ENCODE results near the gene ACVRL1.

ACVRL1 gene

DNA sequence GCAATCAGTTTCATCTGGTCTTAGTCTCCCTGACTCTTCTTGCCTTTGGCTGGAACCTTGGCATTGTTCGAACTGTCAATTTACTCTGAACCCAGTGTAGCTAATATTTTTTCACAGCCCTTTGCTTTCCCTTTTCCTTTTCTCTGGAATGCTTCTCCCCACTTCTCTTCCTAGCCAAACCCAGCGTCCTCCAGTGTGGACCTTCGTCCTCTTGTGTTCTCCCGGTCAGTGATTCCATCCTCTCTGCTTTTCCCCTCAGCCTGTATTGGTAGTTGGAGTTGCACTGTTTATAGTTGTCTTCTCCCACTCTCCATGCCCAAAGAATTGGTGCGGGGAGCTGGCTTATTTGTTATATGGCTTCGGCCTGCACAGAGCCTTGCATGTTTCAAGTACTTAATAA, 53.6 kb downstream of the ACVRL1 start:
- no peak for ATAC-seq
- no peak for TF ChIP-seq TCF4 (CRISPR knock-in tag; IDR thresholded peaks at IDR 0.05; ENCODE audit: borderline replicate concordance)

DNA sequence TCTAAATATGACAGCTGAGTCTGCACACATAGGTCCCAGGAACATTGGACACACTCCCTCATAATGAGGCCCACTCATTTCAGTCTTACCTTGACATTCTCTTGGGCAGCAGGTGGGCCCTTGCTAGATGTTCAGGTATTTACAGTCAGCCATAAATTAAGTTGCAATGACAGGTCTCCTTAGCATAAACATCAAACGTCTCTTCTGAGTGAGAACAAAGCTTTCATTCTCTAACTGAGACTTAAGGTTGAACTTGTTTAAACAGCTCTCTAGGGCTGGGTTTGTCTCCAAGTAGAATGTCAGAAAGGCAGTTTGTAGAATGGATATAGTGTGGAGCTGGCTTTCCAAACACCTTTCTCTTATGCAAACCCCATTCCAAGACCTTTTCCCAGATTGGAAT, 54.5 kb downstream of the ACVRL1 start:
- TF ChIP-seq, protein P1, sequence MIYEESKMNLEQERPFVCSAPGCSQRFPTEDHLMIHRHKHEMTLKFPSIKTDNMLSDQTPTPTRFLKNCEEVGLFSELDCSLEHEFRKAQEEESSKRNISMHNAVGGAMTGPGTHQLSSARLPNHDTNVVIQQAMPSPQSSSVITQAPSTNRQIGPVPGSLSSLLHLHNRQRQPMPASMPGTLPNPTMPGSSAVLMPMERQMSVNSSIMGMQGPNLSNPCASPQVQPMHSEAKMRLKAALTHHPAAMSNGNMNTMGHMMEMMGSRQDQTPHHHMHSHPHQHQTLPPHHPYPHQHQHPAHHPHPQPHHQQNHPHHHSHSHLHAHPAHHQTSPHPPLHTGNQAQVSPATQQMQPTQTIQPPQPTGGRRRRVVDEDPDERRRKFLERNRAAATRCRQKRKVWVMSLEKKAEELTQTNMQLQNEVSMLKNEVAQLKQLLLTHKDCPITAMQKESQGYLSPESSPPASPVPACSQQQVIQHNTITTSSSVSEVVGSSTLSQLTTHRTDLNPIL (CRISPR knock-in tag; IDR thresholded peaks at IDR 0.05; ENCODE audit: low read depth) = no peak
- TF ChIP-seq BACH2 (CRISPR knock-in tag; IDR thresholded peaks at IDR 0.05; ENCODE audit: borderline replicate concordance) = no peak
- no peak for TF ChIP-seq ISL1 (CRISPR knock-in tag; IDR thresholded peaks at IDR 0.05)
- TF ChIP-seq ARNTL (CRISPR knock-in tag; IDR thresholded peaks at IDR 0.05; ENCODE audit: borderline replicate concordance, low read depth) = no peak
- TF ChIP-seq ZNF70 (CRISPR knock-in tag; IDR thresholded peaks at IDR 0.05) = no peak
- TF ChIP-seq, protein P2, sequence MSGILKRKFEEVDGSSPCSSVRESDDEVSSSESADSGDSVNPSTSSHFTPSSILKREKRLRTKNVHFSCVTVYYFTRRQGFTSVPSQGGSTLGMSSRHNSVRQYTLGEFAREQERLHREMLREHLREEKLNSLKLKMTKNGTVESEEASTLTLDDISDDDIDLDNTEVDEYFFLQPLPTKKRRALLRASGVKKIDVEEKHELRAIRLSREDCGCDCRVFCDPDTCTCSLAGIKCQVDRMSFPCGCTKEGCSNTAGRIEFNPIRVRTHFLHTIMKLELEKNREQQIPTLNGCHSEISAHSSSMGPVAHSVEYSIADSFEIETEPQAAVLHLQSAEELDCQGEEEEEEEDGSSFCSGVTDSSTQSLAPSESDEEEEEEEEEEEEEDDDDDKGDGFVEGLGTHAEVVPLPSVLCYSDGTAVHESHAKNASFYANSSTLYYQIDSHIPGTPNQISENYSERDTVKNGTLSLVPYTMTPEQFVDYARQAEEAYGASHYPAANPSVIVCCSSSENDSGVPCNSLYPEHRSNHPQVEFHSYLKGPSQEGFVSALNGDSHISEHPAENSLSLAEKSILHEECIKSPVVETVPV (CRISPR knock-in tag; IDR thresholded peaks at IDR 0.05) = no peak
- TF ChIP-seq GLIS3 (CRISPR knock-in tag; IDR thresholded peaks at IDR 0.05) = no peak
- TF ChIP-seq ZFP3 (CRISPR knock-in tag; IDR thresholded peaks at IDR 0.05) = no peak
- TF ChIP-seq, protein P3, sequence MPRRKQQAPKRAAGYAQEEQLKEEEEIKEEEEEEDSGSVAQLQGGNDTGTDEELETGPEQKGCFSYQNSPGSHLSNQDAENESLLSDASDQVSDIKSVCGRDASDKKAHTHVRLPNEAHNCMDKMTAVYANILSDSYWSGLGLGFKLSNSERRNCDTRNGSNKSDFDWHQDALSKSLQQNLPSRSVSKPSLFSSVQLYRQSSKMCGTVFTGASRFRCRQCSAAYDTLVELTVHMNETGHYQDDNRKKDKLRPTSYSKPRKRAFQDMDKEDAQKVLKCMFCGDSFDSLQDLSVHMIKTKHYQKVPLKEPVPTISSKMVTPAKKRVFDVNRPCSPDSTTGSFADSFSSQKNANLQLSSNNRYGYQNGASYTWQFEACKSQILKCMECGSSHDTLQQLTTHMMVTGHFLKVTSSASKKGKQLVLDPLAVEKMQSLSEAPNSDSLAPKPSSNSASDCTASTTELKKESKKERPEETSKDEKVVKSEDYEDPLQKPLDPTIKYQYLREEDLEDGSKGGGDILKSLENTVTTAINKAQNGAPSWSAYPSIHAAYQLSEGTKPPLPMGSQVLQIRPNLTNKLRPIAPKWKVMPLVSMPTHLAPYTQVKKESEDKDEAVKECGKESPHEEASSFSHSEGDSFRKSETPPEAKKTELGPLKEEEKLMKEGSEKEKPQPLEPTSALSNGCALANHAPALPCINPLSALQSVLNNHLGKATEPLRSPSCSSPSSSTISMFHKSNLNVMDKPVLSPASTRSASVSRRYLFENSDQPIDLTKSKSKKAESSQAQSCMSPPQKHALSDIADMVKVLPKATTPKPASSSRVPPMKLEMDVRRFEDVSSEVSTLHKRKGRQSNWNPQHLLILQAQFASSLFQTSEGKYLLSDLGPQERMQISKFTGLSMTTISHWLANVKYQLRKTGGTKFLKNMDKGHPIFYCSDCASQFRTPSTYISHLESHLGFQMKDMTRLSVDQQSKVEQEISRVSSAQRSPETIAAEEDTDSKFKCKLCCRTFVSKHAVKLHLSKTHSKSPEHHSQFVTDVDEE (CRISPR knock-in tag; IDR thresholded peaks at IDR 0.05) = no peak
- TF ChIP-seq ZFP30 (CRISPR knock-in tag; IDR thresholded peaks at IDR 0.05) = no peak
- TF ChIP-seq ESRRG (CRISPR knock-in tag; IDR thresholded peaks at IDR 0.05) = no peak
- TF ChIP-seq ZNF8 (CRISPR knock-in tag; IDR thresholded peaks at IDR 0.05) = no peak
- TF ChIP-seq, protein P4, sequence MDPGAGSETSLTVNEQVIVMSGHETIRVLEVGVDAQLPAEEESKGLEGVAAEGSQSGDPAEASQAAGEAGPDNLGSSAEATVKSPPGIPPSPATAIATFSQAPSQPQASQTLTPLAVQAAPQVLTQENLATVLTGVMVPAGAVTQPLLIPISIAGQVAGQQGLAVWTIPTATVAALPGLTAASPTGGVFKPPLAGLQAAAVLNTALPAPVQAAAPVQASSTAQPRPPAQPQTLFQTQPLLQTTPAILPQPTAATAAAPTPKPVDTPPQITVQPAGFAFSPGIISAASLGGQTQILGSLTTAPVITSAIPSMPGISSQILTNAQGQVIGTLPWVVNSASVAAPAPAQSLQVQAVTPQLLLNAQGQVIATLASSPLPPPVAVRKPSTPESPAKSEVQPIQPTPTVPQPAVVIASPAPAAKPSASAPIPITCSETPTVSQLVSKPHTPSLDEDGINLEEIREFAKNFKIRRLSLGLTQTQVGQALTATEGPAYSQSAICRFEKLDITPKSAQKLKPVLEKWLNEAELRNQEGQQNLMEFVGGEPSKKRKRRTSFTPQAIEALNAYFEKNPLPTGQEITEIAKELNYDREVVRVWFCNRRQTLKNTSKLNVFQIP (CRISPR knock-in tag; IDR thresholded peaks at IDR 0.05; ENCODE audit: borderline replicate concordance, low read depth) = no peak
- no peak for TF ChIP-seq PPARA (CRISPR knock-in tag; IDR thresholded peaks at IDR 0.05; ENCODE audit: borderline replicate concordance)
- TF ChIP-seq ZC3H10 (CRISPR knock-in tag; IDR thresholded peaks at IDR 0.05) = no peak
- no peak for TF ChIP-seq RARB (CRISPR knock-in tag; IDR thresholded peaks at IDR 0.05)
- no peak for ATAC-seq

DNA sequence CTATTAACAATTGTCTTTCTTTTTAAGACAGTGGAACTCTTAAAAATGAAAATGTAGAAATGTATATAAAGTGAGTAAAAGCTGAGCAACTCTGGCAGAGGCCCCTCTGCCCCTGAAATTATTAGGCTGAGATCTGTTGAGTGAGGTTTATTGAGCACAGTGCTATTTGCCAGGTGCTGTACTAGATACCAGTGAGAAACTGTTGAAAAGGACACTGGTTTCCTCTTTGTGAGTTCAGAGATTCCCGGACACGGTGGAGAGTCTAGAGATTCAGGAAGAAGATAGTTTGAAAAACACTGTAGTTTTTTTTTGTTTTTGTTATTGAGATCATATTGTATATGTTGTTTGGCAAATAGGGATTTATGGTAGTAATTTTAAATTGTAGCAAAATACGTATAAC, 55.4 kb downstream of the ACVRL1 start:
- TF ChIP-seq ZC3H10 (CRISPR knock-in tag; IDR thresholded peaks at IDR 0.05) (no peak), ZNF8 (CRISPR knock-in tag; IDR thresholded peaks at IDR 0.05) (no peak), ISL1 (CRISPR knock-in tag; IDR thresholded peaks at IDR 0.05) (no peak), OSR1 (CRISPR knock-in tag; IDR thresholded peaks at IDR 0.05) (no peak), GLIS3 (CRISPR knock-in tag; IDR thresholded peaks at IDR 0.05) (no peak), RARB (CRISPR knock-in tag; IDR thresholded peaks at IDR 0.05) (no peak), TCF4 (CRISPR knock-in tag; IDR thresholded peaks at IDR 0.05; ENCODE audit: borderline replicate concordance) (no peak), PPARA (CRISPR knock-in tag; IDR thresholded peaks at IDR 0.05; ENCODE audit: borderline replicate concordance) (no peak), ZFP30 (CRISPR knock-in tag; IDR thresholded peaks at IDR 0.05) (no peak), CSDC2 (CRISPR knock-in tag; IDR thresholded peaks at IDR 0.05) (no peak), ARNTL (CRISPR knock-in tag; IDR thresholded peaks at IDR 0.05; ENCODE audit: borderline replicate concordance, low read depth) (no peak), SNAI2 (CRISPR knock-in tag; IDR thresholded peaks at IDR 0.05) (no peak), ZFP3 (CRISPR knock-in tag; IDR thresholded peaks at IDR 0.05) (no peak), ZNF70 (CRISPR knock-in tag; IDR thresholded peaks at IDR 0.05) (no peak), TOX (CRISPR knock-in tag; IDR thresholded peaks at IDR 0.05; ENCODE audit: borderline replicate concordance) (no peak), ZNF565 (CRISPR knock-in tag; conservative IDR thresholded peaks at IDR 0.05; ENCODE audit: low read depth) (no peak)
- TF ChIP-seq, protein P4 (CRISPR knock-in tag; IDR thresholded peaks at IDR 0.05; ENCODE audit: borderline replicate concordance, low read depth) = no peak
- TF ChIP-seq, protein P2 (CRISPR knock-in tag; IDR thresholded peaks at IDR 0.05) = no peak
- TF ChIP-seq, protein P1 (CRISPR knock-in tag; IDR thresholded peaks at IDR 0.05; ENCODE audit: low read depth) = no peak
- TF ChIP-seq, protein P5, sequence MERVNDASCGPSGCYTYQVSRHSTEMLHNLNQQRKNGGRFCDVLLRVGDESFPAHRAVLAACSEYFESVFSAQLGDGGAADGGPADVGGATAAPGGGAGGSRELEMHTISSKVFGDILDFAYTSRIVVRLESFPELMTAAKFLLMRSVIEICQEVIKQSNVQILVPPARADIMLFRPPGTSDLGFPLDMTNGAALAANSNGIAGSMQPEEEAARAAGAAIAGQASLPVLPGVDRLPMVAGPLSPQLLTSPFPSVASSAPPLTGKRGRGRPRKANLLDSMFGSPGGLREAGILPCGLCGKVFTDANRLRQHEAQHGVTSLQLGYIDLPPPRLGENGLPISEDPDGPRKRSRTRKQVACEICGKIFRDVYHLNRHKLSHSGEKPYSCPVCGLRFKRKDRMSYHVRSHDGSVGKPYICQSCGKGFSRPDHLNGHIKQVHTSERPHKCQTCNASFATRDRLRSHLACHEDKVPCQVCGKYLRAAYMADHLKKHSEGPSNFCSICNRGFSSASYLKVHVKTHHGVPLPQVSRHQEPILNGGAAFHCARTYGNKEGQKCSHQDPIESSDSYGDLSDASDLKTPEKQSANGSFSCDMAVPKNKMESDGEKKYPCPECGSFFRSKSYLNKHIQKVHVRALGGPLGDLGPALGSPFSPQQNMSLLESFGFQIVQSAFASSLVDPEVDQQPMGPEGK (CRISPR knock-in tag; IDR thresholded peaks at IDR 0.05; ENCODE audit: borderline replicate concordance) = no peak
- ATAC-seq = no peak
